ENCODE data around the gene P2RY2. TPM values are rescaled to one million over a fixed set of nuclear protein-coding genes. Genes with fewer than 3 reads are reported as not detected.

P2RY2 gene
- total RNA-seq, 1 donor from 2014 or later, result 4.2 TPM

DNA sequence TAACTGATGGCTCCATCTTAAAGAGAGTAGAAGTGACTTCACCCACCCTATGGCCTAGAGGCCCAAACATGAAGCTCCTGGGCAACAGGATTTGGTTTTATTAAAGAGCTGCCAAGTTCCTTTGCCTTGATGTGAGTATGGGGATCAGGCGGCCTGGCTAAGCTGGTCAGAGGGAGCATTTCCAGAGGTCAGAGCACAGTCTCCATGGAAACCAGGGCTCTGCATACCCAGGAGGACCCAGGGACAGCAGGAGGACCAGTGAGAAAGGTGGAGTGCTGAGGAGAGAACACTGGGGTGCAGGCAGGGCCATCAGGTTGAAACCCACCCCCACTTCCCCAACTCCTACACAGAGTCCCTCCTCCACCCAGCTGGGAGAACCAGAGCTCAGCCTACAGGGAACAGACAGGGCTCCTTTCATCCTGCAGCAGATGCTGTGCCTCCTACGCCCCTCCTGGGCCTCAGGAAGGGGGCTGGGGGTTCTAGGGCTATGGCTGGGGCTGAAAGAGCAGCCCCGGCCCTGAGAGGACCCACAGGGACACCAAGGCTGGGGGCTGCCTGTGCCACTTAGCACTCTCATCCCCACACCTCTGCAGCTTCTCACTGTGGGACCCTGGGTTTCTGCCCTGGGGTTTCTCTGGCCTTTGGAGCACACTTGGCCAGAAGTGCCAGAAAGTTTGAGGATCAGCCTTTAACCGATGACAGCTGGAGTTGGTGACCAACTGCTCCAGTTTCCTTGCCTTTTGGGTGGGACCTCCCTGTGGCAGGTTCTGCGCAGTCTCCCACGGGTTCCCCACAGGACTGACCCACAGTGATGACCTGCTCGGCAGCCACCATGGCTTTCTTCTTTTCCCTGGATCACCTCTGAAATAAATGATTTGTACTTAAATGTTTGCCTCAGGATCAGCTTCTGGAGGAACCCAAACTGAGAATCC lies 40.3 kb downstream of the P2RY2 start:
- Histone ChIP-seq H3K36me3 (ENCODE audit: control insufficient read depth, insufficient read depth, low read length) (no peaks in the 10 kb centered on the region), H3K27me3 (ENCODE audit: control insufficient read depth, insufficient read depth, low read length) (no peaks in the 10 kb centered on the region), H3K4me3 (ENCODE audit: low read depth, low read length) (no peak overlapping the region)
- TF ChIP-seq, protein P1, sequence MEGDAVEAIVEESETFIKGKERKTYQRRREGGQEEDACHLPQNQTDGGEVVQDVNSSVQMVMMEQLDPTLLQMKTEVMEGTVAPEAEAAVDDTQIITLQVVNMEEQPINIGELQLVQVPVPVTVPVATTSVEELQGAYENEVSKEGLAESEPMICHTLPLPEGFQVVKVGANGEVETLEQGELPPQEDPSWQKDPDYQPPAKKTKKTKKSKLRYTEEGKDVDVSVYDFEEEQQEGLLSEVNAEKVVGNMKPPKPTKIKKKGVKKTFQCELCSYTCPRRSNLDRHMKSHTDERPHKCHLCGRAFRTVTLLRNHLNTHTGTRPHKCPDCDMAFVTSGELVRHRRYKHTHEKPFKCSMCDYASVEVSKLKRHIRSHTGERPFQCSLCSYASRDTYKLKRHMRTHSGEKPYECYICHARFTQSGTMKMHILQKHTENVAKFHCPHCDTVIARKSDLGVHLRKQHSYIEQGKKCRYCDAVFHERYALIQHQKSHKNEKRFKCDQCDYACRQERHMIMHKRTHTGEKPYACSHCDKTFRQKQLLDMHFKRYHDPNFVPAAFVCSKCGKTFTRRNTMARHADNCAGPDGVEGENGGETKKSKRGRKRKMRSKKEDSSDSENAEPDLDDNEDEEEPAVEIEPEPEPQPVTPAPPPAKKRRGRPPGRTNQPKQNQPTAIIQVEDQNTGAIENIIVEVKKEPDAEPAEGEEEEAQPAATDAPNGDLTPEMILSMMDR (IDR thresholded peaks at IDR 0.05; ENCODE audit: insufficient read depth, low read length, poor library complexity, severe bottlenecking), result no peak
- no peak for DNase-seq (ENCODE audit: low read depth)

DNA sequence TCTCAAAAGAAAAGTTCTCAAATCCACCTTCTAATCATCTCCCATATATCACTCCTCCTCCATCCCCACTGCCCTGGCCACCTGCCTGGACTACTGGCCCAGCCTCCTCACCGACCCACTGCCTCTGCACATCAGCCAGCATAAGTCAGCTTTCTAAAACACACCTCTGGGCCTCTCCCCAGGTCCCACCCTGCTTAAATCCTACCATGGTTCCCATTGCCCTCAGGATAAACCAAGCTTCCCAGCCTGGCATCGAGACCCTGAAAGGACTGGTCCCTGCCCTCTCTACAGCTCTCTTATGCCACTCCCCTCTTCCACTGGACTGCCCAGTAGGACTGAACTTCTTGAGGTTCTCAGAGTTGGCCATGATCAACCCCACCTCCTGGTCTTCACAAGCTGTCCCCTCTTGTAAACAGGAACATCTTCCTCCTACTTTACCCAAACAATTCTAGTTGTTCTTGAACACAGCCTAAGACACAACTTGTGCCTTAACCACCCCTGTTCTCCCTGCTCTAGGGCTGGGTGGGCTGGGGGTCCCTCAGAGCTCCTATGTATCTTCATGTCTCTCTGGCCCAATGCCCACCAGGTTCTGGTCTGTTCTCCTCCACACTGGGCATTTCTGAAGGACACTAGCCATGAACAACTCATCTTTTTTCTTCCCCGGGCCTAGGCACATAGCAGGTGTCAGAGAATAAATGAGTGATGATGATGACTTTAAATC lies 41.5 kb downstream of the P2RY2 start:
- Histone ChIP-seq H3K36me3 (ENCODE audit: control insufficient read depth, insufficient read depth, low read length) (no peaks in the 10 kb centered on the region), H3K4me3 (ENCODE audit: low read depth, low read length) (no peak overlapping the region), H3K27me3 (ENCODE audit: control insufficient read depth, insufficient read depth, low read length) (no peaks in the 10 kb centered on the region)
- TF ChIP-seq, protein P1 (IDR thresholded peaks at IDR 0.05; ENCODE audit: insufficient read depth, low read length, poor library complexity, severe bottlenecking), result no peak
- DNase-seq (ENCODE audit: low read depth), result no peak

GRCh38 chr11:73260127-73260457 lies 42.0 kb downstream of the P2RY2 start:
- Histone ChIP-seq H3K27me3 (ENCODE audit: control insufficient read depth, insufficient read depth, low read length) (no peaks in the 10 kb centered on the region), H3K36me3 (ENCODE audit: control insufficient read depth, insufficient read depth, low read length) (no peaks in the 10 kb centered on the region), H3K4me3 (ENCODE audit: low read depth, low read length) (no peak overlapping the region)
- DNase-seq (ENCODE audit: low read depth), result no peak
- TF ChIP-seq, protein P1 (IDR thresholded peaks at IDR 0.05; ENCODE audit: insufficient read depth, low read length, poor library complexity, severe bottlenecking), result no peak

GRCh38 chr11:73262851-73263495 lies 44.9 kb downstream of the P2RY2 start:
- Histone ChIP-seq H3K4me3 (ENCODE audit: low read depth, low read length) (no peak overlapping the region), H3K36me3 (ENCODE audit: control insufficient read depth, insufficient read depth, low read length) (no peaks in the 10 kb centered on the region), H3K27me3 (ENCODE audit: control insufficient read depth, insufficient read depth, low read length) (no peaks in the 10 kb centered on the region)
- no peak for DNase-seq (ENCODE audit: low read depth)
- TF ChIP-seq, protein P1 (IDR thresholded peaks at IDR 0.05; ENCODE audit: insufficient read depth, low read length, poor library complexity, severe bottlenecking), result no peak

- no peak overlapping the region for H3K4me3 ChIP-seq (ENCODE audit: low read depth, low read length)
- DNase-seq (ENCODE audit: low read depth), result no peak
- no peaks in the 10 kb centered on the region for H3K36me3 ChIP-seq (ENCODE audit: control insufficient read depth, insufficient read depth, low read length)
- TF ChIP-seq, protein P1 (IDR thresholded peaks at IDR 0.05; ENCODE audit: insufficient read depth, low read length, poor library complexity, severe bottlenecking), result no peak
- H3K27me3 ChIP-seq (ENCODE audit: control insufficient read depth, insufficient read depth, low read length), result no peaks in the 10 kb centered on the region
These were observed 45.6 kb downstream of the P2RY2 start for GRCh38 chr11:73263640-73264039.

All from kidney epithelial cell (primary cell).